ES-I3 (cell line): ENCODE results near the gene ADGRF3.
"Not testable (repeated sequence)": the region's sequence is repeated elsewhere in the genome, so short reads cannot be mapped to it uniquely, and the experiment has no call there.

ENCODE experiments used
- H3K36me3 ChIP-seq: 2 replicates; pipeline ENCODE4 v1.6.1; 2013; ENCODE audit warnings: mild to moderate bottlenecking, low read length, control low read depth, moderate library complexity; ENCODE audit not compliant: insufficient read depth
- H3K4me1 ChIP-seq: 2 replicates; pipeline ENCODE4 v1.6.1; 2013; ENCODE audit warnings: mild to moderate bottlenecking, control low read depth, low read length; ENCODE audit not compliant: insufficient read depth
- H3K9ac ChIP-seq: 2 replicates; pipeline ENCODE4 v1.6.1; 2013; ENCODE audit warnings: low read depth, mild to moderate bottlenecking, low read length, moderate library complexity
- H3K9me3 ChIP-seq: 2 replicates; pipeline ENCODE4 v1.6.1; 2013; ENCODE audit warnings: mild to moderate bottlenecking, low read length, moderate library complexity; ENCODE audit not compliant: control insufficient read depth, insufficient read depth

The ADGRF3 gene

GRCh38 chr2:26268670-26269385 lies 77.8 kb downstream of the ADGRF3 start:
- not testable (repeated sequence) for H3K9me3 ChIP-seq, H3K36me3 ChIP-seq, H3K9ac ChIP-seq, H3K4me1 ChIP-seq

- no peak overlapping the region for H3K9ac ChIP-seq
- H3K4me1 ChIP-seq = no peaks in the 10 kb centered on the region
- H3K9me3 ChIP-seq = no peaks in the 10 kb centered on the region
- no peaks in the 10 kb centered on the region; the same call in 1 of the 2 replicates for H3K36me3 ChIP-seq
Measured at GRCh38 chr2:26268213-26268612, 78.4 kb downstream of the ADGRF3 start.

GRCh38 chr2:26258836-26259235 lies 87.8 kb downstream of the ADGRF3 start:
- not testable (repeated sequence) for H3K36me3 ChIP-seq, H3K9me3 ChIP-seq, H3K4me1 ChIP-seq, H3K9ac ChIP-seq
